BE2C (cell line): Measurements from ENCODE around the gene IL18R1.

Experiments
- DNase-seq: peaks from one replicate; pipeline ENCODE4 v3.0.0-alpha.2; 2020
- H3K27me3 ChIP-seq: fragments of 250-450 bp; sonication (Bioruptor Pico); 2 replicates; pipeline ENCODE4 v1.5.1; 2020; ENCODE audit warnings: mild to moderate bottlenecking
- H3K36me3 ChIP-seq: fragments of 250-450 bp; sonication (Bioruptor Pico); 2 replicates; pipeline ENCODE4 v1.5.1; 2020; ENCODE audit warnings: mild to moderate bottlenecking
- H3K4me1 ChIP-seq: fragments of 250-450 bp; sonication (Bioruptor Pico); 2 replicates; pipeline ENCODE4 v1.5.1; 2020
- H3K4me3 ChIP-seq: 2 replicates; pipeline ENCODE4 v1.5.1; 2011; ENCODE audit warnings: low read depth, low read length
- H3K9me3 ChIP-seq: fragments of 250-450 bp; sonication (Bioruptor Pico); 2 replicates; pipeline ENCODE4 v1.5.1; 2020
- TF ChIP-seq, protein P1 (sequence below): IDR thresholded peaks from 2 replicates; pipeline ENCODE4 v1.5.1; 2012; ENCODE audit warnings: mild to moderate bottlenecking, low read depth, low read length

Gene IL18R1

DNA sequence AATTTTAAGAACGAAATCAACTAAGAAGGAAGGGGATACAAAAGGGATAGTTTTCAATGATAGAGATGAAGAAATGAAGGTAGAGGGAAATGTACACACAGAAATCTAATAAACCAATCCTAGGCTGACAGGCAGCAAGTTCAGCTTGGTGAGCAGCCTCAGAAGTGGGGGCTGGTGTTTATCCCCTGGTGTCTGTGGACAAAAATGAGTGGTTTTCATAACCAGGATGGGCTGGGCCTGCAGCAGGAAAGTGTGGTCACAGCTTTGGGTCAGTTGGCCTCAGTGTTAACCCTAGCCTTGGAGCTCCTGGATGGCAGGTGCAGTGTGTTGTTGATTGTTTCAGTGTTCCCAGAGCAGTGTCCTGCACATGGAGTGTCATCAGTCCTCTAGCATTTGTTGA is 14.3 kb downstream of the IL18R1 start:
- Histone ChIP-seq H3K4me1 (no peaks in the 10 kb centered on the region), H3K4me3 (no peak overlapping the region), H3K9me3 (no peaks in the 10 kb centered on the region), H3K36me3 (no peaks in the 10 kb centered on the region), H3K27me3 (no peaks in the 10 kb centered on the region)
- no peak for DNase-seq
- TF ChIP-seq, protein P1, sequence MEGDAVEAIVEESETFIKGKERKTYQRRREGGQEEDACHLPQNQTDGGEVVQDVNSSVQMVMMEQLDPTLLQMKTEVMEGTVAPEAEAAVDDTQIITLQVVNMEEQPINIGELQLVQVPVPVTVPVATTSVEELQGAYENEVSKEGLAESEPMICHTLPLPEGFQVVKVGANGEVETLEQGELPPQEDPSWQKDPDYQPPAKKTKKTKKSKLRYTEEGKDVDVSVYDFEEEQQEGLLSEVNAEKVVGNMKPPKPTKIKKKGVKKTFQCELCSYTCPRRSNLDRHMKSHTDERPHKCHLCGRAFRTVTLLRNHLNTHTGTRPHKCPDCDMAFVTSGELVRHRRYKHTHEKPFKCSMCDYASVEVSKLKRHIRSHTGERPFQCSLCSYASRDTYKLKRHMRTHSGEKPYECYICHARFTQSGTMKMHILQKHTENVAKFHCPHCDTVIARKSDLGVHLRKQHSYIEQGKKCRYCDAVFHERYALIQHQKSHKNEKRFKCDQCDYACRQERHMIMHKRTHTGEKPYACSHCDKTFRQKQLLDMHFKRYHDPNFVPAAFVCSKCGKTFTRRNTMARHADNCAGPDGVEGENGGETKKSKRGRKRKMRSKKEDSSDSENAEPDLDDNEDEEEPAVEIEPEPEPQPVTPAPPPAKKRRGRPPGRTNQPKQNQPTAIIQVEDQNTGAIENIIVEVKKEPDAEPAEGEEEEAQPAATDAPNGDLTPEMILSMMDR: no peak

DNA sequence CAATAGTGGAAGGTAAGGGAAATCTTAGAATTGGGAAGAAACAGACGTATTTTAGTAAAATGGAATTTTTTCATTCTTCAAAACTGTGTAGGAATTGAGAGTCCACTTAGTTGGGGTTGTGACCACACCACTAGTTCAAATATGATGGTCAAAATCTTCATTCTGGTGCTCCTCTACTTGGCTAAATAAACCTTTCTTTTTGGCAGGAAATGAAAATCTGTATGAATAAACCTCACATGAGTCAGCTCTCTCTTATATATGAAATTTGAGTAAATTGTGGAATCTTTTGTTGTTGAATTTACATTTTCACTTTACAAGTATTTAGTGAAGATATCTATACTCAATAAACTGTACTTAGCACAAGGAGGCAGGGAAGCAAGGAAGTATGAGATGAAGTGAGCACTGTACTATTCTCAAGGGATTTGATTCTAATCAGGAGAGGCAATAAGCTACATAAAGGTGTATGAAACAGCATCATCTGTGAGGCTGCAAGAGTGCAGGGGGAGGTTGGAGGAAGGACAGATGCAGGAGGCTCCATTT is 20.5 kb downstream of the IL18R1 start:
- Histone ChIP-seq H3K4me3 (no peak overlapping the region), H3K9me3 (no peaks in the 10 kb centered on the region), H3K27me3 (no peaks in the 10 kb centered on the region), H3K4me1 (no peaks in the 10 kb centered on the region), H3K36me3 (no peaks in the 10 kb centered on the region)
- no peak for DNase-seq
- TF ChIP-seq, protein P1: no peak

DNA sequence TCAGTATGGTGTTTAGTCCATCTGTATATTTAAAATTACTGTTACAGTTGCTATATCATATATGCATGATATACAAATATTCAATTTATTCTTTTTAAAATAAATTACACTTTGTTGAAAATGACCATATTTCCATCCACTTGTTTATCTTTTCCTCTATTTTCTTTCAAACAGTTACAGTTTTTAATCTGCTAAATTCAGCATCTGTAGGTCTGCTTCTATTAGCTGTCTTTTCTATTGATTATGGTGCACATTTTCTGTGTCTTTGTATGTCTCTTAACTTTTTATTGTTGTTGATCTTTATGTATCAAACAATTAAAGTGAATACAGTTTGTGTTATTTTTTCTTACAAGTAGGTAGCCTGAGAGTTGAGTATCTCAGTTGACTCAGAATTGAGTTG is 28.1 kb downstream of the IL18R1 start:
- Histone ChIP-seq H3K9me3 (no peaks in the 10 kb centered on the region), H3K4me3 (no peak overlapping the region), H3K27me3 (no peaks in the 10 kb centered on the region), H3K4me1 (no peaks in the 10 kb centered on the region), H3K36me3 (no peaks in the 10 kb centered on the region)
- DNase-seq: no peak
- TF ChIP-seq, protein P1: no peak

DNA sequence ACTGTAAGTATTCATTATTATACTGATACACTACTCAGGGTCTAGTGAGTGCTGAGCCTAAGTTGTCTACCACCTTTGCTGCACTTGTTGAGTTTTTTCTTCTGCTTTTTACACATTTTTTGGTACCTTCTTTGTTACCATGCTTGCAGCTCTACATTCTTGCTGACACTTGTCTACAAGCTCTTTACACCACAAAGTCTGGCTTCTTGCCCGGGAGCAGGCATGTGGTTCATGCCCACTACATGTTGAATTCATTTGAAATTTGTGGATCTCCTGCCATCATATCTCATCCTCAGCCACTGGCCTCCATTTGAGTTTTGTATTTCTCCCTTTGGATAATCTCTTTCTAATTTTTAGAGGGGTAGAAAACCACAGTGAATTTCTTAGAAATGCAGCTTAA is 29.9 kb downstream of the IL18R1 start:
- no peaks in the 10 kb centered on the region for H3K9me3 ChIP-seq
- H3K4me1 ChIP-seq: no peaks in the 10 kb centered on the region
- no peak overlapping the region for H3K4me3 ChIP-seq
- DNase-seq: no peak
- no peaks in the 10 kb centered on the region for H3K27me3 ChIP-seq
- H3K36me3 ChIP-seq: no peaks in the 10 kb centered on the region
- TF ChIP-seq, protein P1: no peak

DNA sequence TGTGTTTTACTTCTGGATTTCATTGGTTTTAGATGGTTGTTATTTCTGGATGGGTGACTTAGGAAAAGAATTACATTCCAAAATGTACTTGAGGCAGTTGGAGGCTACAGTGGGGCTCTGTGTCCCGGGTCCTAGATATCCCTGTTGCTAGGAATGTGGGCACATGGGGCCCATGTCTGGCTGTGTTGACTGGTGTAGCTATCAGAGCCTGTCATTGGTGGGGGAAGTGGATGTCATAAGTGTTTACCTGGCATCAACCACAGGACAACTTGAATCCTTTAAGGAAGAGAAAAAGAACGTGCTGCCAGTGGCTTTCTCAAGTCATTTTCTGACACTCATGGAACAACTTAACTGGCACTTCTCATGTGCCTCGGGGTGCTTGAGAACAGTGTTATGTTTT is 30.4 kb downstream of the IL18R1 start:
- no peaks in the 10 kb centered on the region for H3K4me1 ChIP-seq
- TF ChIP-seq, protein P1: no peak

DNA sequence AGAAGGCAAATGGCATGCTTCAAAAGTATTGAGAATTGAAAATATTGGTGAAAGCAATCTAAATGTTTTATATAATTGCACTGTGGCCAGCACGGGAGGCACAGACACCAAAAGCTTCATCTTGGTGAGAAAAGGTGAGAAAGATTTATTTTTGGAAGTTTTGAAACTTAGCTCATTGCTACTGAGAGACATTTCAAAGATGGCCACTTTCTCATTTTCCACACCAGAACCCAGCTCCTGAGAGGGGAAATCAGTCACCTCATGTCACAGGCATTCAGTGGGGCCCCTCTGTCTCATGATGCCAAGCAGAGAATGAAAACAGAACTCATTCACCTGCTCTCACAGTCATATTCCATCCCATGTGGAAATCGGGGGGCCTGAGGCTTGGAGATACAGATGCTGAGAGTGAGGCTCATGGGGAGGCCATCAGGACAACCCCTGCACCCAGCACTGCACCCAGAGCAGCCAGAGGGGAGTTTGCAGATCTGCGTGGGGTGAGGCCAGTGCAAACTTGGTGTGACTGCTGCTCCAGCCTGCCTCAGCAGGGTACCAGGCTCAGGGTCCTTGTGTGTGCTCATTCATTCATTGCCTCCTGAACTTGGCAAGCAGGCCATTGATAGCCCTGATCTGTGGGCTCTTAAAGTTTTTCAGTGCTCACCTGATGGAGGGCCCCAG is 31.4 kb downstream of the IL18R1 start:
- Histone ChIP-seq H3K9me3 (no peaks in the 10 kb centered on the region), H3K4me1 (no peaks in the 10 kb centered on the region), H3K4me3 (no peak overlapping the region), H3K27me3 (no peaks in the 10 kb centered on the region), H3K36me3 (no peaks in the 10 kb centered on the region)
- no peak for DNase-seq
- TF ChIP-seq, protein P1: no peak

More for the DNA sequence above, 30.4 kb downstream of the IL18R1 start:
- Histone ChIP-seq H3K36me3 (no peaks in the 10 kb centered on the region), H3K9me3 (no peaks in the 10 kb centered on the region), H3K4me3 (no peak overlapping the region), H3K27me3 (no peaks in the 10 kb centered on the region)
- DNase-seq: no peak
